SK-N-SH treated with all-trans-retinoic acid at 6 μM for 48 hours (cell line): ENCODE results near the gene SORCS2.

Source experiments
- ATAC-seq: fragments of 200-7000 bp; cut with Tn5 transposase; 3 replicates; pipeline ENCODE4 v1.9.1; 2020; ENCODE audit warnings: mild to moderate bottlenecking, moderate library complexity
- ARNTL ChIP-seq: fragments of 450-650 bp; formaldehyde crosslinking; IDR thresholded peaks from 2 replicates; pipeline ENCODE4 v1.5.0; 2020; ENCODE audit warnings: low read depth, mild to moderate bottlenecking, moderate library complexity, borderline replicate concordance
- CREB5 ChIP-seq: fragments of 250-450 bp; sonication (Bioruptor Pico); IDR thresholded peaks from 2 replicates; pipeline ENCODE4 v1.5.1; 2020; ENCODE audit warnings: low read depth, mild to moderate bottlenecking, moderate library complexity
- CSRNP3 ChIP-seq: fragments of 250-450 bp; sonication (Bioruptor Pico); IDR thresholded peaks from 2 replicates; pipeline ENCODE4 v1.5.1; 2021; ENCODE audit warnings: mild to moderate bottlenecking, moderate library complexity
- GLIS3 ChIP-seq: fragments of 250-450 bp; sonication (Bioruptor Pico); IDR thresholded peaks from 2 replicates; pipeline ENCODE4 v1.5.0; 2020; ENCODE audit warnings: mild to moderate bottlenecking, moderate library complexity
- OSR1 ChIP-seq: fragments of 250-450 bp; sonication (Bioruptor Pico); IDR thresholded peaks from 2 replicates; pipeline ENCODE4 v1.8.0; 2022; ENCODE audit warnings: moderate library complexity, mild to moderate bottlenecking, inconsistent platforms
- PATZ1 ChIP-seq: fragments of 250-450 bp; sonication (Bioruptor Pico); IDR thresholded peaks from 2 replicates; pipeline ENCODE4 v1.8.0; 2020; ENCODE audit warnings: mild to moderate bottlenecking, moderate library complexity, borderline replicate concordance
- POU6F1 ChIP-seq: fragments of 250-450 bp; sonication (Bioruptor Pico); IDR thresholded peaks from 2 replicates; pipeline ENCODE4 v1.8.0; 2021; ENCODE audit warnings: low read depth, mild to moderate bottlenecking, moderate library complexity, borderline replicate concordance
- PPARA ChIP-seq: fragments of 250-450 bp; sonication (Bioruptor Pico); IDR thresholded peaks from 2 replicates; pipeline ENCODE4 v1.5.0; 2020; ENCODE audit warnings: mild to moderate bottlenecking, borderline replicate concordance
- RARB ChIP-seq: fragments of 250-450 bp; sonication (Bioruptor Pico); IDR thresholded peaks from 2 replicates; pipeline ENCODE4 v1.8.0; 2021; ENCODE audit warnings: mild to moderate bottlenecking, moderate library complexity
- SNAI2 ChIP-seq: fragments of 250-450 bp; sonication (Bioruptor Pico); IDR thresholded peaks from 2 replicates; pipeline ENCODE4 v1.5.0; 2020; ENCODE audit warnings: mild to moderate bottlenecking, moderate library complexity
- TSHZ2 ChIP-seq: fragments of 250-450 bp; sonication (Bioruptor Pico); IDR thresholded peaks from 2 replicates; pipeline ENCODE4 v1.5.0; 2020; ENCODE audit warnings: mild to moderate bottlenecking, moderate library complexity
- ZC3H10 ChIP-seq: fragments of 250-450 bp; sonication (Bioruptor Pico); IDR thresholded peaks from 2 replicates; pipeline ENCODE4 v1.5.1; 2021; ENCODE audit warnings: mild to moderate bottlenecking, moderate library complexity
- ZFP3 ChIP-seq: fragments of 250-450 bp; sonication (Bioruptor Pico); IDR thresholded peaks from 2 replicates; pipeline ENCODE4 v1.5.0; 2020; ENCODE audit warnings: mild to moderate bottlenecking, moderate library complexity
- ZNF70 ChIP-seq: fragments of 450-650 bp; formaldehyde crosslinking; IDR thresholded peaks from 2 replicates; pipeline ENCODE4 v1.5.0; 2020; ENCODE audit warnings: mild to moderate bottlenecking, moderate library complexity

SORCS2 gene

GRCh38 chr4:7338059-7338452 lies 145.7 kb downstream of the SORCS2 start (continued):
- no peak for TF ChIP-seq ZNF70 (CRISPR knock-in tag)
- TF ChIP-seq, all 23 proteins: peak for 0

GRCh38 chr4:7338876-7339623 lies 146.7 kb downstream of the SORCS2 start:
- no peak for ATAC-seq
- no peak for TF ChIP-seq ZC3H10 (CRISPR knock-in tag)

- no peak for TF ChIP-seq PATZ1 (CRISPR knock-in tag)
- ATAC-seq = no peak
Measured at GRCh38 chr4:7339751-7340552, 147.6 kb downstream of the SORCS2 start.

- TF ChIP-seq SNAI2 (CRISPR knock-in tag) (no peak), OSR1 (no peak), ZFP3 (CRISPR knock-in tag) (no peak), CREB5 (no peak), POU6F1 (CRISPR knock-in tag) (no peak), CSRNP3 (CRISPR knock-in tag) (no peak), PPARA (CRISPR knock-in tag) (no peak), ZNF70 (CRISPR knock-in tag) (no peak), TSHZ2 (CRISPR knock-in tag) (no peak), GLIS3 (CRISPR knock-in tag) (no peak), ARNTL (CRISPR knock-in tag) (no peak), RARB (no peak)
- ATAC-seq = no peak
Measured at GRCh38 chr4:7340553-7341433, 148.5 kb downstream of the SORCS2 start.
